HG03095 (cell line): ENCODE measurements around the gene MFSD12.
"Not testable (repeated sequence)": the region's sequence is repeated elsewhere in the genome, so short reads cannot be mapped to it uniquely, and the experiment has no call there.

Experiments used
- ATAC-seq: cut with Tn5 transposase; IDR thresholded peaks from one replicate; pipeline ENCODE4 v1.9.1; 2021; ENCODE audit warnings: moderate library complexity; ENCODE audit not compliant: unreplicated experiment

MFSD12 gene

DNA sequence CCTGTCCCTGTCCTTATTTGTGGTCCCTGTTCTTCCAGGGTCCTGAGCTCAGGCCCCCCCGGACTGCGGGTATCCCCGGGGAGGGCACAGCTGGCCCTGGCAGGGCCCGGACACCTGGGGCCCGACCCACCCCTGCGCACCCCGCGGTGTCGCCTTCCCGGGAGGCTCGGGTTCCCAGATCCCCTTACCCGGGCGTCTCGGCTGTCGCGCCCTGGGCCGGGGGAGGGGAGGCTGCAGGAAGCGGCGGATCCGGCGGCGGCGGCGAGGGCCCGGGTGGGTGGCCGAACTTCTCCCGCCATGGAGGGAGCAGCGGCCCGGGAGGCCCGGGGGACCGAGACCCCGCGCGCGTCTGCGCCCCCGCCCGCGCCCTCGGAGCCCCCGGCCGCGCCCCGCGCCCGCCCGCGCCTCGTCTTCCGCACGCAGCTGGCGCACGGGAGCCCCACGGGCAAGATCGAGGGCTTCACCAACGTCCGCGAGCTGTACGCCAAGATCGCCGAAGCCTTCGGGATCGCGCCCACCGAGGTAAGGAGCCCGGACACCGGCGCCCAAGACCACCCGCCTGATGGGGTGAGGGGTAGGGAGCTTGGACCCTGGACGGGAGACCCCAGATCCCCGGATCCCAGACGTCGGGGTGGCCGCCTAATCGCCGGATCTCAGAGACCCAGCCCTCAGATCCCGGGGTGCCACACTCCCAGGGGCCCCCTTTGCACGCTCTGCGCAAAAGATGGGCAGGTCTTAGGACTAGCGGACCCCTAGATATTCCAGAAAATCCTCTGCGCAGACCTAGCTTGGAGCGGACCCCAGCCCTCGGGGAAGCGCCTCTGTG is 28.1 kb upstream of the MFSD12 start, which contains the start of gene GIPC3:
Gene GIPC3 (plus strand): TSS at position 178 of the 826 bp plus-strand sequence. CDS start 120 bp downstream, at position 298.
- no peak for ATAC-seq

DNA sequence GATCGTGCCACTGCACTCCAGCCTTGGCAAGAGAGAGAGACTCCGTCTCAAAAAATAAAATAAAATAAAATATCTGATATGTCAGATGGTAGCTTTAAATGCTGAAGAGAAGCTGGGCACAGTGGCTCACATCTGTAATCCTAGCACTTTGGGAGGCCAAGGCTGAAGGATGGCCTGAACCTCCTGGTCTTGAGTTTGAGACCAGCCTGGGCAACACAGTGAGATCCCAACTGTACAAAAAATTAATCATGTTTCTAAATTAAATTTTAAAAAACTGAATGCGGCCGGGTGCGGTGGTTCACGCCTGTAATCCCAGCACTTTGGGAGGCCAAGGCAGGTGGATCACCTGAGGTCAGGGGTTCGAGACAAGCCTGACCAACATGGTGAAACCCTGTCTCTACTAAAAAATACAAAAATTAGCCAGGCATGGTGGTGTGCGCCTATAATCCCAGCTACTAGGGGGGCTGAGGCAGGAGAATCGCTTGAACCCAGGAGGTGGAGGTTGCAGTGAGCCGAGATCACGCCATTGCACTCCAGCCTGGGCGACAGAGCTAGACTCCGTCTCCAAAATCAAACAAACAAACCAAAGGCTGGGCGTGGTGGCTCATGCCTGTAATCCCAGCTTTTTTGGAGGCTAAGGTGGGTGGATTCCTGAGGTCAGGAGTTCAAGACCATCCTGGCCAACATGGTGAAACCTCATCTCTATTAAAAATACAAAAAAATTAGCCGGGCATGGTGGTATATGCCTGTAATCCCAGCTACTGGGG is 26.8 kb upstream of the MFSD12 start:
- not testable (repeated sequence) for ATAC-seq

DNA sequence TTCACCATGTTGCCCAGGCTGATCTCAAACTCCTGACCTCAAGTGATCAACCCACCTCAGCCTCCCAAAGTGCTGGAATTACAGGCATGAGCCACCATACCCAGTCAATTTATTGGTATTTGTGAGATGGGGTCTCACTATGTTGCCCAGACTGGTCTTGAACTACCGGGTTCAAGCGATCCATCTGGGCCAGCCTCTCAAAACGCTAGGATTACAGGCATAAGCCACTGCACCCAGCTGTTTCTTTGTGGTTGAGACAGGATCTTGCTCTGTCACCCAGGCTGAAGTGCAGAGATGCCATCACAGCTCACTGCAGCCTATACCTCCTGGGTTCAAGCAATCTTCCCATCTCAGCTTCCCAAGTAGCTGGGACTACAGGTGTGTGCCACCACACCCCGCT is 24.4 kb upstream of the MFSD12 start:
- ATAC-seq = not testable (repeated sequence)

DNA sequence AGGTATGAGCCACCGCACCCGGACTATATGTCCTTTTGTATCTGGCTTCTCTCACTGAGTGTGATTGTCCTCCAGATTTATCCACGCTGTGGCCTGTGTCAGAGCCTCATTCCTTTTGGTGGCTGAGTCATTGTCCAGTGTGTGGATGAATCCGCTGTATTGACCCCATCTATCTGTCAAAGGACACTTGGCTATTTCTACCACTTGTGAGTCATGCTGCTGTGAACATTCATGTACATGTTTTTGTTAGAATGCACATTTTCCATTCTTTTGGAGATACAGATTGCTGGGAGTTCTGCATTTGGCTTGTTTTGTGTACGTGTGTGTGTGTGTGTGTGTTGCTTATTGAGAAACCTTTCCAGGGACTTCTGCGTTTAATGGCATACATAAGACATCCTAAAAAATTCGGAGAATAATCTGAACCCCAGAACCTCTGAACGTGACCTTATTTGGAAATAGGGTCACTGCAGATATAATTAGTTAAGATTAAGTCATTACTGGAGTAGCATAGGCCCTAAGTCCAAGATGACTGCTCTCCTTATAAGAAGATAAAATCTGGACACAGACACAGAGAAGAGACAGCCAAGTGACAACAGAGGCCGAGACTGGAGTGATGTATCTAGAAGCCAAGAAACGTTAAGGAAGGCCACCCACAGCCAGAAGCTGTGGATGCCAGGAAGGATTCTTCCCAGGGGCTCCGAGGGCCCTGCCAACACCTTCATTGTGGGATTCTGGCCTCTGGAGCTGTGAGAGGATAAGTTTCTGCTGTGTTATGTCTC is 23.0 kb upstream of the MFSD12 start:
- ATAC-seq = no peak

DNA sequence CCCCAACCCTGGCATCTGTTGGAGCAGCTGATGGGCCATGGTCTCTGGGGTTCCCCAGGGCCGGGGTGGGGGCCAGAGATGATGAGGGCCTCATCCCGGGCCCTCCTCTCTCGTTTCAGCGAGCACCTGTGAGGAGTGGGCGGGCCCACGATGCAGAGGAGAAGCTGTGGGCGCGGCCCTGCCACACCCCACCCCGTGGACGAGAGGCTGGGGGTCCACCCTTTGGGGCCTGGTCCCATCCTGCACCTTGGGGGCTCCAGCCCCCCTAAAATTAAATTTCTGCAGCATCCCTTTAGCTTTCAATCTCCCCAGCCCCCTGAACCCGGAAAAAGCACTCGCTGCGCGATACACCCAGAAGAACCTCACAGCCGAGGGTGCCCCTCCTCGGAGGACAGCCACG is 21.0 kb upstream of the MFSD12 start:
- ATAC-seq = no peak

DNA sequence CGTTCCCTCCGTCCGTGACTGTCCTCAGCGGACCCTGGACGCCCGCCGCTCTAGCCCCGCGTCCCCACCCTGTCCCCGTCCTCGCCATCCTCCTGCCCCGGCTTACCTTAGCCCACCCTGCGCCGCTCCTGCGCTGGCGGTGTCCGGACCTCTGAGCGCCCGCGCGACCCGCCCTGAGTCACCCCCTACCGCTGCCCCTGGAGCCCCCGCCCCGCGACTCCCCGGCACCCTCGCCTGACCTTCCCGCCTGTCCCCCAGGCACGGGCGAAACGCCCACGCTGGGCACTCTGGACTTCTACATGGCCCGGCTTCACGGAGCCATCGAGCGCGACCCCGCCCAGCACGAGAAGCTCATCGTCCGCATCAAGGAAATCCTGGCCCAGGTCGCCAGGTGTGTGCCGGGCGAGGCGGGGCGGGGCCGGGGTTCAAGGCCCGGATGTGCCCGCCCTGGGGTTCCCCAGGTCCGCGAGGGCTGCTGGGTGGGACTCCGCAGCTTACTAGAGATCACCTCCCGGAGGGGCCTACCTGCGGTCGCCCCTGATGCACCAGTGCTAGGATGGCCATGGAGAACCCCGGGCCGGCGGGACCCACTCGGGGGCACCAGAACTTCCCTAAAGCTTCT is 20.4 kb upstream of the MFSD12 start:
- ATAC-seq = no peak

DNA sequence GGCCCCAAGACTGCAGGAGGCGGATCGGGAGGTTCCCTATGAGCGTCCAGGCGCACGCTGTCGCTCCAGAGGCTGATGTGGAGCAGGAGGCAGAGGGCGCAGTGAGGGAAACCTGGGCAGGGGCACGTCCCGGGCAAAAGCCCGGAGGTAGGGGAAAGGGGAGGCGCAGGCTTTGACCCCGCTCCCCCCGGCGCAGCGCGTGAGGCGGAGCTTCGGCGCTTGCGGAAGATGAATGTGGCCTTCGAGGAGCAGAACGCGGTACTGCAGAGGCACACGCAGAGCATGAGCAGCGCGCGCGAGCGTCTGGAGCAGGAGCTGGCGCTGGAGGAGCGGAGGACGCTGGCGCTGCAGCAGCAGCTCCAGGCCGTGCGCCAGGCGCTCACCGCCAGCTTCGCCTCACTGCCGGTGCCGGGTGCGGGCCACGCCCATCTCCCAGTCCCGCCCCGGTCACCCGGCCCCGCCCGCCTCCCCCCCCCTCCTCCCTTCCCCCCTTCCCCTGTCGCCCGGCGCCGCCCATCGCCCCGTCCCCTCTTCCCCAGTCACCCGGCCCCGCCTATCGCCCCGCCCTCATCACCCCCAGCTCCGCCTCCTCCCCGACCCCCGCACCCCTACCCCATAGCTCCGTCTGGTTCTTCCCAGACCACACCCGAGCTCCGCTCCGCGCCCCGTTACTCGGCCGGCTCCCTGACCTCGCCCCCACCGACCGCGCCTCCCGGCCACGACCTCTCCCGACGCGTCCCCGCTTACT is 19.5 kb upstream of the MFSD12 start:
- no peak for ATAC-seq

DNA sequence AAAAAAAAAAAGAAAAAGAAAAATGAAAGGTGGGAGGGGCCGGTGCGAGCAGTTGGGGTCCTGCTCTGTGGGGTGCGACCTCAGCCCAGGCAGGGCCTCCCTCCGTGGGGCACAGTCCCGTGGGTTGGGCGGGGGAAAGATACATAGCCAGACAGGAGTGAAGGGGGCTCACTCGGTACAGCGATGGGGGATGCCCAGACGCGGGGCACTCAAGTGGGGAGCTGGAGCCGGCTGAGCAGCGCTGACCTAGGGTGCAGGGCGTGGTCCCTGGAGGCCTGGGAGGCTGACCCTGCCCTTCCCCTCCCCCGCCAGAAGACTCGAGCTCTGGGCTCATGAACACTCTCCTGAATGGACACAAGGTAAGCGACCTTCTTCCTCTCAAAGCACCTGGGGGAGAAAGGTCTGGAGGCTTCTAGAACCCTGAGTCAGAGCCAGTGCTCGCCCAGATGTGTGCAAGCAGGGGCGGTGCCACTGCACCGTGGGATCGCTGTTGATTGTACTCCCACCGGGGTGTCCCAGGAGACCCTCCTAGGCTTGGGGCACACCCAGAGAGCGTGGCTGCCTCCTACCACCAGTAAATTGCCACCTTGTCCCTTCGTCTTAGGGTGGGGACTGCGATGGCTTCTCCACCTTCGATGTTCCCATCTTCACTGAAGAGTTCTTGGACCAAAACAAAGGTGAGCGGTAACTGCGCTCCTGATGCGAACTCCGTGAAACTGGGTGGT is 18.7 kb upstream of the MFSD12 start:
- no peak for ATAC-seq

DNA sequence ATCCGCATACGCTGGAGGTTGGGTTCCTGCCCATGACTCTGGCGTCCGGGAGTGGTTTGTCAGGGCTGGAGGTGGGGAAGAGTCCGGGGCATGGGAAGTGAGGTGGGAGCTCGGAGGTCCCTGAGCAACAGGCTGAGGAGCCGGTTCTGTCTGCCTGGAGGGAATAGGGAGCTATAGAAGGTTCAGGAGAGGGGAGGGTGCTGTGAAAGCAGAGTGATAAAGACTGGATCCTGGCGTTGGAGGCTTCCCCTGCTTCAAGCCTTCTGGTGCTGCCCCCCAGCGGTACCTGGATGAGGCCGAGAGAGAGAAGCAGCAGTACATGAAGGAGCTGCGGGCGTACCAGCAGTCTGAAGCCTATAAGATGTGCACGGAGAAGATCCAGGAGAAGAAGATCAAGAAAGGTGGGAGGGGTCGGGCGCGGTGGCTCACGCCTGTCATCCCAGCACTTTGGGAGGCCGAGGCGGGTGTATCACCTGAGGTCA is 17.9 kb upstream of the MFSD12 start:
- ATAC-seq = no peak

DNA sequence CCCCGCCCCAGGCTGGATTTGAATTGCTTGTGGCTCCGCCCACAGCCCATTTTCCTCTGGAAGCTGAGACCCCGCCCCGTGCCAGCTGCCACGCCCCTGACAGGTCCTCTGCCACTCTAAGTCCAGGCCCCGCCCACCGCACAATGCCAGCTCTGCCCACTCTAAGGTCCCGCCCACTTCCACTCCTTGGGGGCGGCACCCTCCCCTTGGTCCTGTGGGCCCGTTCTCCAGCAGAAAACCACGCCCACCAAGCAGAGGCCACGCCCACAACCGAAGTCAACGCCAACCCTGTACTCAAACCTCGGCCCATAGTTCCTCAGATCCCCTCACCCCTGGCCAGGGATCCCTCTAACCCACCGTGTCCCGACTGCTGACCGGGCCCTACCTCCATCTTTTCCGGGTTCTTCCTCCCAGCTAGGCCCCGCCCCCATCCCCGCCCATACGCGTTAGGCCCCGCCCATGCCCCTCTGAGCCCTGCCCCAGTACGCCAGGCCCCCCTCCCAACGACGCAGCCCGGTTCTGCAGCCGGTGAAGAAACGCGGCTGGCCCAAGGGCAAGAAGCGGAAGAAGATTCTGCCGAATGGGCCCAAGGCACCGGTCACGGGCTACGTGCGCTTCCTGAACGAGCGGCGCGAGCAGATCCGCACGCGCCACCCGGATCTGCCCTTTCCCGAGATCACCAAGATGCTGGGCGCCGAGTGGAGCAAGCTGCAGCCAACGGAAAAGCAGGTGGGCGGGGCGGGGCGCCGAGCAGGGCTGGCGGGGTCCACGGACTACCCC is 16.7 kb upstream of the MFSD12 start:
- ATAC-seq = no peak

DNA sequence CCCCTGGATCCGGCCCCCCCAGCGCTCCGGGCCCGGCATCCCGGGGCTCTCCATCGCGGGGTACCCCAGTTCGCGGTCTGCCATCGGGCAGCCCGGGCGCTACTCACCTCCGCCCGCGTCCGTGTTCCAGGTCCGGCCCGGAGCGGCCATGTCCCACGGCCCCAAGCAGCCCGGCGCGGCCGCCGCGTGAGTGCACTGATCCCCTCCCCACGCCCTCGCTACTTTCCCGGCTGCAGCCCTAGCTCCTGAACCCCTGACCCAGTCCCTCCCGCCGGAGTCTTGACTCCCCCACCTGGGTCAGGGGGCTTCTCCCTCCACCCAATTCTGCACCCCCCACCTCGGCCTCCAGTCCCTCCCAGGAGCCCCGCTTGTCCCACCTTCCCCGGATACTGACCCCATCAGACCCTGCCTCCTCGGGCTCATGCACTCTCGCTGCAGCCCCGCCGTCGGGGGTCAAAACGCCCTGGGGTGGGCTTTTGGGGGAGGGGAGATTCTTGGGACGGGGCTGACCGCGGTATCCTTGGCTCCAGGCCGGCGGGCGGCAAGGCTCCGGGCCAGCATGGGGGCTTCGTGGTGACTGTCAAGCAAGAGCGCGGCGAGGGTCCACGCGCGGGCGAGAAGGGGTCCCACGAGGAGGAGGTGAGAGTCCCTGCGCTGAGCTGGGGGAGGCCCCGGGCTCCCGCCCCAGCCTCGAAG is 15.9 kb upstream of the MFSD12 start:
- ATAC-seq = peak; percentile 1

DNA sequence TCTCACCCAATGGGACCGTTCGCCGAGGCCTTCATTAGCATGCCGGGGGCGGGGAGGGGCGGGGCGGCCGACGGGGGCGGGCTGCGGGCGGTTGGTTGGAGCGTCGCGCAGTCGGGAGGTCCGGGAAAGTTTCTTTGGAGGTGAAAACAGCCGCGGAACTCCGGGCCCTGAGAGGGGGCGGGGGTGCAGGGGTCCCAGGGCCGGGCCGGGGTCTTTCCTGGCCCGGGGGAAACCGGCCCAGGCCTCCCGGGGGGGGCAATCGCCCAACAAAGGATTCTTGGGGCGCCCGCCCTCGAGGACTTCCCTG is 15.4 kb upstream of the MFSD12 start, which contains the start of gene HMG20B:
Gene HMG20B (plus strand): TSS at position 90 of the 307 bp plus-strand sequence. CDS start 366 bp downstream, outside the sequence.
- no peak for ATAC-seq

DNA sequence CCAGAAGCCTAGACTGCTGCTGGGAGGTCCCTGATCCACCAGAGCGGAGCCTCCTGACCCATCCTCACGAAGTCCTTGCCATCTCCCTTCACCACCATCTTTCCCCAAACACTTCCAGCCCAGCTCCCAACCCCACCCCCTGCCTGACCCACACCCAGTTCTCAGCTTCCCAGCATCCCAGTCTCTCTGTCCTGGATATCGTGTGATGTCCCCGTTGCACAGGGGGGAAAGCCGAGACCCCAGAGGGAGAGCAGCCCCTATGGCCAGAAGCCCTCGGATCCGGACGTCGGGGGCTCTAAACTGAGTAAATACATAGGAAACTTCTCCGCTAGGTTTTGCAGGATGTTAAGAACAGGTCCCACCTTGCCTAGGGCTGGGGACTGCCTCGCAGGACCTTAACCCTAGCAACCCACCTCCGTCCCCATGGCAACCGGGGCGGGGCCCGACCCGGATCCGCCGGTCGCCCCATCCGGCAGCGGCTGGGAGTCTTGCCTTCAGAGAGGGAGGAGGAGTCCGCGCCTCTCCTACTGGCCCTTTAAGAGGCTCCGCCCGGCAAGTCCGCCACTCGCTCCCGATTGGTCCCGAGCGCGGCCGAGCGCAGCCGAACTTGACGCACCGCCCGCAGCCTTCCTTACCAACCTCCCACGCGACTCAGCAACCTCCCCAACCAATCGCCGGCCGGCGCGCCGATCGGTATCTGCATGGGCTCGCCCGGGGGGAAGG is 14.9 kb upstream of the MFSD12 start:
- ATAC-seq = peak; percentile 93

DNA sequence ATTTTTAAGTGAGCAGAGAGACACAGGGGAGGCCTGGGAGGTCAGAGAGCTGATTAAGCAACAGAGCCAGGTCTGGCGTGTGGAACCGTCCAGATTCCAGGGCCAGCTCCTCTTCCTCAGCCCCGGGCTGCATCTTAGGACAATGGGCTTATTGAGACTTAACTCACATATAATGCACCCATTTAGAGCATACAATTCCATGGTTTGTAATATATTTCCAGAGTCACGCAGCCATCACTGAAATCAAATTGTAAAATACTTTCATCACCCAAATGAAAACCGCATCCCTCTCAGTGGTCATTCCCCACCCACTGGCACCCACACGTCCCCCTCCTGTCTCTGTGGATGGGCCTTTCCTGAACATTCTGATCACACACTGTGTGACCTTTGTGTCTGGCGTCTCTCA is 13.2 kb upstream of the MFSD12 start:
- no peak for ATAC-seq

DNA sequence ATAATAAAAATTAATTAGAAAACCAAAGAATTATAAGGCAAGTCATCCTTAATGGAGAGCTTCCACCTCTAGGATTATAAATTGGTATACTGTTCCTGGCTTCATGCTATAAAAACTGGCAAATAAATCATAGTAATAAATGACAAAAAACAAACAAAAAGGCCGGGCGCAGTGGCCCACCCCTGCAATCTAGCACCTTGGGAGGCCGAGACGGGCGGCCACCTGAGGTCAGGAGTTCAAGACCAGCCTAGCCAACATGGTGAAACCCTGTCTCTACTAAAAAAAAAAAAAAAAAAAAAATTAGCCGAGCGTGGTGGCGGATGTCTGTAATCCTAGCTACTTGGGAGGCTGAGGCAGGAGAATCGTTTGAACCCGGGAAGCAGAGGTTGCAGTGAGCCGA is 12.7 kb upstream of the MFSD12 start:
- ATAC-seq = not testable (repeated sequence)

DNA sequence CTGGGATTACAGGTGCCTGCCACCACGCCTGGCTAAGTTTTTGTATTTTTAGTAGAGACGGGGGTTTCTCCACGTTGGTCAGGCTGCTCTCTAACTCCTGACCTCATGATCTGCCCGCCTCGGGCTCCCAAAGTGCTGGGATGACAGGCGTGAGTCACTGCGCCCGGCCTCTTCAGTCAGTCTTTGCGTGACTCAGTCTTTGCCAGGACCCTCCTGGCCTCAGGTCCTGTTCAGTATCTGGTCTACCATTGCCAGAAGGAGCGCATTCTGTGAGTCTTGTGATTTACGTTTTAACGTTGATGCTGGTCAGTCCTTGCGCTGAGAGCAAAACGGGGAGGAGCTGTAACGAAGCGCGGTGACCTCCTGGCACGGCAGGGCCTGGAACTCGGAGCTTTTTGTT is 7.8 kb upstream of the MFSD12 start:
- ATAC-seq = no peak
